GM19452 (cell line): Measurements from ENCODE around the gene ATP2B3.

Experiments
- ATAC-seq: cut with Tn5 transposase; IDR thresholded peaks from one replicate; pipeline ENCODE4 v1.9.1; 2021; ENCODE audit not compliant: unreplicated experiment

Gene ATP2B3

GRCh38 chrX:153530411-153531129 is 13.1 kb downstream of the ATP2B3 start:
- no peak for ATAC-seq

GRCh38 chrX:153533091-153533490 is 15.6 kb downstream of the ATP2B3 start:
- ATAC-seq, result no peak

- no peak for ATAC-seq
Measured at GRCh38 chrX:153537080-153537479, 19.6 kb downstream of the ATP2B3 start.

- ATAC-seq, result no peak
Measured at GRCh38 chrX:153537526-153538295, 20.3 kb downstream of the ATP2B3 start.

GRCh38 chrX:153538424-153538823 is 21.0 kb downstream of the ATP2B3 start:
- no peak for ATAC-seq

GRCh38 chrX:153539171-153539978 is 21.9 kb downstream of the ATP2B3 start:
- no peak for ATAC-seq

- ATAC-seq, result no peak
Measured at GRCh38 chrX:153539979-153540358, 22.5 kb downstream of the ATP2B3 start.

GRCh38 chrX:153544727-153545126 is 27.3 kb downstream of the ATP2B3 start:
- no peak for ATAC-seq

GRCh38 chrX:153546386-153546785 is 28.9 kb downstream of the ATP2B3 start:
- ATAC-seq, result no peak

GRCh38 chrX:153547195-153547594 is 29.8 kb downstream of the ATP2B3 start:
- no peak for ATAC-seq

GRCh38 chrX:153549231-153549630 is 31.8 kb downstream of the ATP2B3 start:
- ATAC-seq, result no peak

GRCh38 chrX:153549807-153550206 is 32.4 kb downstream of the ATP2B3 start:
- ATAC-seq, result no peak

- no peak for ATAC-seq
Measured at GRCh38 chrX:153551135-153551534, 33.7 kb downstream of the ATP2B3 start.

GRCh38 chrX:153554519-153555167 is 37.2 kb downstream of the ATP2B3 start:
- no peak for ATAC-seq

GRCh38 chrX:153556767-153557166 is 39.3 kb downstream of the ATP2B3 start:
- ATAC-seq, result no peak

- ATAC-seq, result no peak
Measured at GRCh38 chrX:153557618-153558355, 40.3 kb downstream of the ATP2B3 start.

- ATAC-seq, result no peak
Measured at GRCh38 chrX:153560000-153560399, 42.6 kb downstream of the ATP2B3 start.

- ATAC-seq, result no peak
Measured at GRCh38 chrX:153560466-153560865, 43.0 kb downstream of the ATP2B3 start.

GRCh38 chrX:153561337-153561736 is 43.9 kb downstream of the ATP2B3 start:
- no peak for ATAC-seq

- ATAC-seq, result no peak
Measured at GRCh38 chrX:153562546-153562945, 45.1 kb downstream of the ATP2B3 start.
